Duodenal mucosa (tissue), 2 donors: Measurements from ENCODE around the gene GALNTL6.

Experiments used
- H3K27ac ChIP-seq: one replicate; pipeline ENCODE4 v1.7.0; 2013; ENCODE audit warnings: low read depth, low read length
- H3K27me3 ChIP-seq, 2 donors: one replicate each; pipeline ENCODE4 v1.7.0; 2013; ENCODE audit warnings: low read length in 2 of 2, control low read depth in 1 of 2; ENCODE audit not compliant: insufficient read depth in 2 of 2, control insufficient read depth in 1 of 2
- H3K36me3 ChIP-seq, 2 donors: one replicate each; pipeline ENCODE4 v1.7.0; 2013; ENCODE audit warnings: low read length in 2 of 2, control low read depth in 1 of 2; ENCODE audit not compliant: insufficient read depth in 2 of 2, control insufficient read depth in 1 of 2
- H3K4me1 ChIP-seq, 2 donors: one replicate each; pipeline ENCODE4 v1.7.0; 2013; ENCODE audit warnings: low read length in 2 of 2, control low read depth in 1 of 2; ENCODE audit not compliant: insufficient read depth in 2 of 2, control insufficient read depth in 1 of 2
- H3K4me3 ChIP-seq, 2 donors: one replicate each; pipeline ENCODE4 v1.7.0; 2013; ENCODE audit warnings: low read length in 2 of 2, low read depth in 1 of 2
- H3K9ac ChIP-seq, 2 donors: one replicate each; pipeline ENCODE4 v1.7.0; 2013; ENCODE audit warnings: low read length in 2 of 2, low read depth in 1 of 2
- H3K9me3 ChIP-seq, 2 donors: one replicate each; pipeline ENCODE4 v1.7.0; 2013; ENCODE audit warnings: low read length in 2 of 2, control low read depth in 1 of 2; ENCODE audit not compliant: control insufficient read depth in 1 of 2

The GALNTL6 gene

DNA sequence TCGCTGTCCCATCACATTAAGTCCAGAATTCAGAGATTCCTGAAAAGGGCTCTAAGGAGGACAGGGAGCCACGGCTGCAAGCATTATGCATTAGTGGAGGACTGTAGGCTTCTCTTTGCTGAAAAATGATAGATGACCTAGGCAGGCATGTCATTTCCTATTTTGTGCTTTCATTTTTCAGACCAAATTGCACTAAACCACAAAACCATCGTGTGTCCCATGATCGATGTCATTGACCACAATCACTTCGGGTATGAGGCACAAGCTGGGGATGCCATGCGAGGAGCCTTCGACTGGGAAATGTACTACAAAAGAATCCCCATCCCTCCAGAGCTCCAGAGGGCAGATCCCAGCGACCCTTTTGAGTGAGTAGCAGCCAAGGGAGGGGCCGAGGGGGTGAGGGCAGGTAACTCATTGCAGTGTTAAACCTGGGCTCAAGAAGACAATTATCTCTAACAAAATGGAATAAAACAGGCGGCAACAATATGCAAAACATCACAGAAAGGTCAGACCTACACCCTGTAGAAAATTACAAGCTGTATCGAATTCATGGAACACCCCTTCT, 1000.2 kb downstream of the GALNTL6 start:
- no peak overlapping the region for H3K27ac ChIP-seq
- H3K4me3 ChIP-seq: no peak overlapping the region
- no peaks in the 10 kb centered on the region for H3K36me3 ChIP-seq
- H3K9me3 ChIP-seq: no peaks in the 10 kb centered on the region
- no peaks in the 10 kb centered on the region for H3K27me3 ChIP-seq
- H3K9ac ChIP-seq: no peak overlapping the region
- peaks cover 0 to 12% of the 10 kb centered on the region in 2 donors for H3K4me1 ChIP-seq

DNA sequence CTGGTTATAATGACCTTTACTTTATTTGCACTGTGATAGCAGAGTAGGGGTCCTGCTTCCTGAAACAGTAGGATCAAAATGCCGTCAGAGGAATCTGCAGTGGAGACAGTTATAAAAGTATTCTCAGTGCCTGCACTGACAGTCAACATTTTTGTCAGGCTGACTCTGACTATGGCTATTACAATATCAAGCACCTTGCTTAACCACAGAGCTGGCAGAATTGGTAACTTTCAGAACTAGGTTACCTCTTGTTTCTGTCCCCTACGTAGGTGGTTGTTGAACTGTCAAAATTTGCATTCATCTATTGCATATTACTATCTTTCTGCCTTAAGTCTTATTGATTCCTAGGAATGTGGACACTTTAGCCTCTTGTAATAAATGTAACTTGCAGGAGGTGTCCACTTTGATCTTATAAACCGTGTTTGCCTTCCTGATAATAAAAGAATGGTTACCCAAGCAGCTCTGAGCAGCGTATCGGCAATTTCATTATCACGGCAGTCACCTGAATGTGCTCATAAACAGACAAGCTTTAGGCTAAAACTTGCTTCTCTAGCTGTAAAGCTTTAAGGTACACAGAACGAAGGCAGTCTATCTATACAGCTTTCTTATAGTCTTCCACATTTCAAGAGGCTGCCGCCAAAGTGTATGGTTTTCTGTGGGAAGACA, 1002.4 kb downstream of the GALNTL6 start:
- Histone ChIP-seq H3K9ac (no peak overlapping the region), H3K27me3 (no peaks in the 10 kb centered on the region), H3K4me3 (peak overlapping the region; percentile 14 to 23), H3K4me1 (peaks cover 0 to 12% of the 10 kb centered on the region in 2 donors), H3K27ac (no peak overlapping the region), H3K9me3 (no peaks in the 10 kb centered on the region), H3K36me3 (no peaks in the 10 kb centered on the region)

DNA sequence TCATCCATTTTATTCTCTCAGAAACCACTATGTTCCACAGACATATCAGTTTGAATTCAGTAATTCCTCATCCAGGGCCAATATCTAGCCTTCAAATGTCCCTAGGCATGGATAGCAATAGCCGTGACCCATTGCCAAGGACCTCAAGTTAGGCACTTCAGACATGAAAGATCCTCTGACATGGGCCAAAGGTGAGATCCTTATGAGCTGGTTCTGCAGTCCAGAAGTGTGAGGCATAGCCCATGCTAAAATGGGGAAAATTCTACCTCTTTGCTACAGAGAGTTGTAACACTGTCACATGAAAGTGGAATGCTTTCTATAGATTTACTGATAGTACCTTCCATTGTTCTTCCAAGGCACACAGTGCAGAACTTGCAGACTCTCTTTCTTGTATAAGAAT, 1005.7 kb downstream of the GALNTL6 start:
- Histone ChIP-seq H3K9me3 (no peaks in the 10 kb centered on the region), H3K27ac (no peak overlapping the region), H3K9ac (no peak overlapping the region), H3K27me3 (no peaks in the 10 kb centered on the region), H3K4me1 (peaks cover 6 to 21% of the 10 kb centered on the region in 2 donors), H3K36me3 (no peaks in the 10 kb centered on the region), H3K4me3 (no peak overlapping the region)

DNA sequence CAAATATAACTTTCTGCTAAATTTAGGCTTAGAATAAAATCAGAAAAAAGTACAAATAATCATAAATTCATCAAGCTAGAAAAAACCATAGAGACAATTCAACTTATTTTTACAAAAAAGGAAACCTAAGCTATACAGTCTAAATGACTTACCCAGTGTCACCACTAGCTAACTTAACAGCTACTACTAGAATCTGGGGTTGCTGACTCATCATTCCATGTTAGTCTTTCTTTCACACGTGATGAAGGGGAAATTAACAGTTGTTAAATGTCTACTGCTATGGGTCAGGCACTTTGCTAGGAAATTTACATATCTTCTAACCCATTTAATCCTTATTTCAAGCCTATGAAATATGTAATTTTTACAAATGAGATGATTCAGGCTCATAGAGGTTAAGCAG, 1006.1 kb downstream of the GALNTL6 start:
- H3K36me3 ChIP-seq: no peaks in the 10 kb centered on the region
- no peak overlapping the region for H3K27ac ChIP-seq
- peaks cover 6 to 21% of the 10 kb centered on the region in 2 donors for H3K4me1 ChIP-seq

DNA sequence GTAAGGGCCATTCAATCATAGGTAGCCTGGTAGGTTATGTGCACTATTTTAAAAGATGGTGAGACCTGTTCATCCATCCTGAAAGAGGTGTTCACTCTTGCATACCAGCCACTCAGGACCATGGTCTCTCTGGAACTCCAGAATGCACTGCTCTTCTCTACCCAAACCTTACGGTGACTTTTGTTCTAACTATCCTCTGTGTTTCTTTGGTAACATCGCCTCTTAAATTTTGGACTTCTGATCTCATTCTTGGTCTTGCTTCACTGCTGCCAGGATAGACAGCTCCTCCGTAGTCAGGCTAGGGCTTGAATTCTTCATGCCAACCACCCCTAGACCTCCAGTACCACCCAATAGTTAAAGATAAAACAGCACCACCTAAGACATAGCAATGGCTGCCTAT, 1009.1 kb downstream of the GALNTL6 start:
- Histone ChIP-seq H3K27me3 (no peaks in the 10 kb centered on the region), H3K9ac (no peak overlapping the region), H3K27ac (no peak overlapping the region), H3K9me3 (no peaks in the 10 kb centered on the region), H3K36me3 (no peaks in the 10 kb centered on the region), H3K4me1 (peaks cover 6 to 9% of the 10 kb centered on the region in 2 donors), H3K4me3 (no peak overlapping the region)

More for the DNA sequence above, 1006.1 kb downstream of the GALNTL6 start:
- H3K27me3 ChIP-seq: no peaks in the 10 kb centered on the region
- no peaks in the 10 kb centered on the region for H3K9me3 ChIP-seq
- H3K9ac ChIP-seq: no peak overlapping the region
- H3K4me3 ChIP-seq: no peak overlapping the region

DNA sequence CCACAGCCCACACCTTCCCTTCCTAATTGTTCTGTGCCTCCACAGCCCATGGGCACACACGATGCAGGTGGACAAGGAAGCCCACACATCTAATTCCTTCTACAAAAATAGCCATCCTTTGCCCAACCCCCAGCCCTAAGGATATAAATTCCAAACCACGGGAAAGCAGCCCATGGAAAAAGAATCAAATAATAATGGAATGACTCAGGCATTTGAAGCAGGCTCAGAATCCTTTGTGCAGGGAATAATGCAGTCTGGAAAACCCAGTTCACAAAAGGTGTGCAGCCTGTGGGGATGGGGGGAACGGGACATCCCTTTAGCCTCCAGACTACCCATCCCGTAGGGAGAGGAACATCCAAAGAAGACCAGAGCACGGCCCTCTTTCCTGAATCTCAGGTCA, 1013.1 kb downstream of the GALNTL6 start:
- no peaks in the 10 kb centered on the region for H3K9me3 ChIP-seq
- peaks cover 6% of the 10 kb centered on the region in 2 donors for H3K4me1 ChIP-seq
- H3K4me3 ChIP-seq: no peak overlapping the region
- no peak overlapping the region for H3K9ac ChIP-seq
- no peaks in the 10 kb centered on the region for H3K36me3 ChIP-seq
- H3K27ac ChIP-seq: no peak overlapping the region
- H3K27me3 ChIP-seq: no peaks in the 10 kb centered on the region

DNA sequence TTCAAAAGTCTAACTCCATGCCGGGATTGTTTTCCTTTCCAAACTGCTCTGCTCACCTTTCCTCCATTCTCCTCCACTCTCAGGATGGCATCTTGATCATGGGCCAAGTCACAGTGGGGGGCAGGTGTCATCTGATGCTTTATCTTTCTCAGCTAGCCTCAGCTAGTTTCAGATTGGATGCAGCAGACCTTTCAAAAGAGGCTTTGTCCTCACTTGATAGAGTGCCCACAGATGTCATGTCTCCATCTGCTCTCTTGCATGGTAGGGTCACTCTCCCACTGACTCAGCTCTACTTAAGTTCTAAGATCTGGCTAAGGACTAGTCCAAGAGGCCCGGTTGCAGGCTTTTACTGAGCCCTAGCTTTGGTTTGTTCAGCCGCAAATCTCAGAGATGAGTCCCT, 1013.7 kb downstream of the GALNTL6 start:
- Histone ChIP-seq H3K9ac (no peak overlapping the region), H3K4me3 (no peak overlapping the region), H3K4me1 (peaks cover under 1 to 6% of the 10 kb centered on the region in 2 donors), H3K9me3 (no peaks in the 10 kb centered on the region), H3K36me3 (no peaks in the 10 kb centered on the region), H3K27me3 (no peaks in the 10 kb centered on the region), H3K27ac (no peak overlapping the region)

DNA sequence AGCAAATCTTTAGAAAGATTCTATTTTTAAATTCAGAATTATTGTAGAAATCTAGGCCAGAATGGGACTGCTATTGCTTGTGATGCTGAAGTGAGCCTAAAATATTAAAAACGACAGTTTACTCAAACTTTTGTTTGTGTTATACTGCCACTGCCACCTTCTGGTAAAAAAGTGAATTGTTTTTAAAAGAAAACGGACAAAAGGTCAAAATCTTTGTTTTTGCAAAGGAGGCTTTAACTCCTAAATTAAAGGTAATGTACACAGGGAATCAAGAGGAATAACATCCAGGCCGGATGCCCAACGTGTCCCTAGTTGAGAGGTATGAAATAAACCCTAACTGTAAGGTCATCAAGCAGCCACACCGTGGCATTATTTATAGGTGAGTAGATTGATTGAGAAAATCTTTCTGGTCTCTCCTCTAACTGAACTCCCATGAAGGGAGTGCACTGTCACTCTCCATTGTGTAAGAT, 1017.1 kb downstream of the GALNTL6 start:
- H3K36me3 ChIP-seq: no peaks in the 10 kb centered on the region
- H3K27me3 ChIP-seq: no peaks in the 10 kb centered on the region
- H3K4me3 ChIP-seq: no peak overlapping the region
- no peak overlapping the region for H3K27ac ChIP-seq
- H3K4me1 ChIP-seq: no peaks in the 10 kb centered on the region
- H3K9me3 ChIP-seq: no peaks in the 10 kb centered on the region
- no peak overlapping the region for H3K9ac ChIP-seq

DNA sequence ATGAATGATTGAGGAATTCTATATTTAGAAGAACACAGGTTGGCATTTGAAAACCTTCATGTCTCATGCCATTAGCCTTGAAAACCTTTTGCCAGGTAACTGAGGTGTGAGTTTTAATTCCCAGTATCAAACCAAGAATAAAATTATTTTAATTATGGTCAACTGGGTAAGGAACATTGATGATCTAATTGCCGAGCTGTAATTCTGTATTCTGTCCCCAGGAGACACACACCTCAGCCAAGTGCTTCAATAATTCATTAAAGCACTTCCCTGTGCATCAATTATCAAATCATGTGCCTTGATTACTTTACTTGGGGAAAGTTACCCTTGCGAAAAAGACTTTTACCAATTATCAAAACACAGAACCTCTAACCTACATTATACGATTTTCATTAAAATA, 1023.5 kb downstream of the GALNTL6 start:
- Histone ChIP-seq H3K9ac (no peak overlapping the region), H3K9me3 (no peaks in the 10 kb centered on the region), H3K36me3 (no peaks in the 10 kb centered on the region), H3K27me3 (no peaks in the 10 kb centered on the region), H3K27ac (no peak overlapping the region), H3K4me3 (no peak overlapping the region), H3K4me1 (no peaks in the 10 kb centered on the region)

DNA sequence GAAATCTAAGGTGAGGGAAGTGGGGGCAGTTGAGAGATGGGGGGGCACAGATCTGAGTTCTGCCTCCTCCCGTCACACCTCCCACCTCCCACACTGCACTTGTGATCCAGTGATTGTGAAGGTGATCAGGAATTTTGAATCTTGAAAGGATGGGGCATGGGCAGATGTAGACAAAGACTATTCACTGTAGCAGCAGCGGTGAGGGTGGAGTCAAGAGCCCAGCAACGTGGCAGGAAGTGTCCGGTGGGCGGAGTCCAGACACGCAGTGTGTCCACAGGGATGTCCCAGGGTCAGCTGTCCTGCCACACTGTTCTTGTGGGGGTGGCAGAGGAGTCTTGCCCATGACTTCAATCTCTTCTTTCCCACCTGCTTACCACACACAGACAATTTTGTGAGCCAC, 1024.9 kb downstream of the GALNTL6 start:
- Histone ChIP-seq H3K27me3 (no peaks in the 10 kb centered on the region), H3K4me3 (no peak overlapping the region), H3K27ac (no peak overlapping the region), H3K9ac (no peak overlapping the region), H3K36me3 (no peaks in the 10 kb centered on the region), H3K9me3 (no peaks in the 10 kb centered on the region), H3K4me1 (no peaks in the 10 kb centered on the region)
